DND-41 (cell line): Measurements from ENCODE around the gene XK.

Source experiments
- EZH2 ChIP-seq: IDR thresholded peaks from 3 replicates; pipeline ENCODE4 v1.6.1; 2012; ENCODE audit warnings: borderline replicate concordance, low read depth, mild to moderate bottlenecking, moderate library complexity, low read length, inconsistent platforms; ENCODE audit not compliant: severe bottlenecking
- TF ChIP-seq, protein P1 (sequence below): IDR thresholded peaks from 2 replicates; pipeline ENCODE4 v1.5.1; 2012; ENCODE audit warnings: borderline replicate concordance, low read length, moderate library complexity, mild to moderate bottlenecking; ENCODE audit not compliant: poor library complexity, severe bottlenecking; ENCODE audit errors: extremely low read depth

DNA sequence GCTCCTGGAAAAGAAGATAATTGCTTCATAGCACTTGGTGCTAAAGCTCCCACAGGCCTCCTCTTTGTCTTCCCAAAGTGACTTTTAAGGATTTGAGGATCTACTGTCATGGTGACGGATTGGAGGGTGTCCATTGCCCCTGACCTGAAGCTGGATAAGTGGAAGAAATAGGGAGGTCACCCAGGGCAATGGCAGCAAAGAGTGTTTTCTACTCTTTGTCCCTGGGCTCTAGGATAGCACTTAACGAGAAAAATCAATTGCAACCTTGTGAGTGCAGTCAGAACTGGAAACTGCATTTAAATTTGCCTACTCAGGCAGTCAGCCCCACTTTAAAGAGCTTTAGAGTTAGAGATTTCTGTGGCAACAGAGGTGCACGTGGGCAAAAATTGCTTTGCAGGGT, 43.7 kb upstream of the XK start:
- TF ChIP-seq, protein P1, sequence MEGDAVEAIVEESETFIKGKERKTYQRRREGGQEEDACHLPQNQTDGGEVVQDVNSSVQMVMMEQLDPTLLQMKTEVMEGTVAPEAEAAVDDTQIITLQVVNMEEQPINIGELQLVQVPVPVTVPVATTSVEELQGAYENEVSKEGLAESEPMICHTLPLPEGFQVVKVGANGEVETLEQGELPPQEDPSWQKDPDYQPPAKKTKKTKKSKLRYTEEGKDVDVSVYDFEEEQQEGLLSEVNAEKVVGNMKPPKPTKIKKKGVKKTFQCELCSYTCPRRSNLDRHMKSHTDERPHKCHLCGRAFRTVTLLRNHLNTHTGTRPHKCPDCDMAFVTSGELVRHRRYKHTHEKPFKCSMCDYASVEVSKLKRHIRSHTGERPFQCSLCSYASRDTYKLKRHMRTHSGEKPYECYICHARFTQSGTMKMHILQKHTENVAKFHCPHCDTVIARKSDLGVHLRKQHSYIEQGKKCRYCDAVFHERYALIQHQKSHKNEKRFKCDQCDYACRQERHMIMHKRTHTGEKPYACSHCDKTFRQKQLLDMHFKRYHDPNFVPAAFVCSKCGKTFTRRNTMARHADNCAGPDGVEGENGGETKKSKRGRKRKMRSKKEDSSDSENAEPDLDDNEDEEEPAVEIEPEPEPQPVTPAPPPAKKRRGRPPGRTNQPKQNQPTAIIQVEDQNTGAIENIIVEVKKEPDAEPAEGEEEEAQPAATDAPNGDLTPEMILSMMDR: no peak
- no peak for TF ChIP-seq EZH2
